NCI-H774 (cell line): ENCODE results near the gene GALNT1.

Experiments
- DNase-seq: peaks from one replicate; lab custom pipeline; 2025; lab: John Stamatoyannopoulos, UW

GALNT1 gene

DNA sequence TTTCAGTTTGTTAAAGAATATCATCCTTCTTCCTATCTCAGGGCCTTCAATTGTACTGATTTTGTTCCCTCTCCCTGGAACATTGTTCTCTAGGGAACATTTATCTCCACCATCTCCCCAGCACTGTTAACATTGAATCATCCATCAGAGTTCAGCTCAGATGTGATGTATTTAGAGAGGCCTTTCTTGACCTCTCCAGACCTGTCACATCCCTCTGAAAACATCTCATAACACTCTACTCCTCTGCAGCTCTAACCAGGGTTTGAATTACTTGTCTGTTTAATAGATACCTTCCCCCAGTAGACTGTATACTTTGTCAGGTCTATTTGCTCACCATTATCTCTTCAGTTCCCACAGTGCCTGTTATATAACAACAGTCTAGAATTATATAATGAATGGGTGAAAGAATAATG is 98.6 kb downstream of the GALNT1 start:
- DNase-seq = peak; percentile 20

GRCh38 chr18:35682281-35682867 is 100.8 kb downstream of the GALNT1 start:
- no peak for DNase-seq

GRCh38 chr18:35683021-35683420 is 101.5 kb downstream of the GALNT1 start:
- DNase-seq = no peak

DNA sequence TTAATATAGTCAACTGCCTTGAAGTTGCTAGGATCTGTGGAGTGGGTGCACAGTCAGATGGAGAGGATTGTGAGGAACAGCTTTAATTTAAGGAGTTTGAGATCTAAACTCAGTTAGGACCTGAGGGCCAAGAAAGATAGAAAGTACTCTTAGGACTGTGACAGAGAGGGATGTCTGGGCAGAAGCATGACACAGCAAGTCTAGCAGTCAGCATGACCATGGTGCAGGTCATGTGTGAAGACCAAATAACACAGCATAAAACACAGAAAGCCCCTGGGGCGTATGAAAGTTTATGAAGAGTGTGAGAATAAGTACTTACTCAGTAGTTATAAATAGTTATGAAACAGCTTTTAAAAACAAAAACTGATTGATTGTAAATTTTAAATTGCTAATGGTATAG is 107.2 kb downstream of the GALNT1 start:
- no peak for DNase-seq

- DNase-seq = no peak
Observed at GRCh38 chr18:35689728-35690127, 108.2 kb downstream of the GALNT1 start.

DNA sequence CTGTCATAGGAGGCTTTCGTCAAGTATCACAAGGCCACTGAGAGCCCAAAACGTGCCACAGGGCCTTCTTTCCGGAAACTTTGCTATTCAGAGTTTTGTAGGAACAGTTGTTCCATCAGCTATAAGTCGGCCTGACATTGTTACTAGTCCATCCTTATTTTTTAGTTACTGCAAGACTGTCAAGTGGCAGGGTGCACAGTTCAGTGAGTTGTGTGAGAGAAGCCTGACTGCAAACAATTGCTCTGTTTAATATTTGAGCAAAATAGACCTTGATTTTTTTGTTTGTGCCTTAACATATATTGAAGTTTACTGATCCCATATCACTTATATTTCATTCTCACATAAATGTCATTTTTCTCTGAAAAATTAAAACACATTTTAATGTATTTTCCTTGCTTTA is 110.1 kb downstream of the GALNT1 start:
- DNase-seq = no peak

DNA sequence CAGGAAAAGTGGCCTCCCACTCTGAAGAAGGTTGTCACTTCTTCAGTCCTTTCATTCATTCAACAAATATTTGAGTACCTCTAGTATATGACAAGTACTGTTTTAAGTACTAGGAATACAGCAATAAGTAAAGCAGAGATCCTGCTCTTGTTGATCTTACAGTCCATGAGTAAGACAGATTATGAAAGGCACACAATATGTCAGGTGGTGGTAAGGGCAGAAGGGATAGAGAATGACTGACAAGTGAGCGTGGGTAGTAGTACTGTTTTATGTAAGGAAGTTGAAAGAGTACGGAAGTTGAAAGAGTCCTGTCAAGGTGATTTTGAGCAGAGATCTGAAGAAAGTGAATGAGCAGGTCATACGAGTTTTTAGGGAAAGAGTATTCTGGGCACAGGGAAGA is 111.3 kb downstream of the GALNT1 start:
- no peak for DNase-seq

DNA sequence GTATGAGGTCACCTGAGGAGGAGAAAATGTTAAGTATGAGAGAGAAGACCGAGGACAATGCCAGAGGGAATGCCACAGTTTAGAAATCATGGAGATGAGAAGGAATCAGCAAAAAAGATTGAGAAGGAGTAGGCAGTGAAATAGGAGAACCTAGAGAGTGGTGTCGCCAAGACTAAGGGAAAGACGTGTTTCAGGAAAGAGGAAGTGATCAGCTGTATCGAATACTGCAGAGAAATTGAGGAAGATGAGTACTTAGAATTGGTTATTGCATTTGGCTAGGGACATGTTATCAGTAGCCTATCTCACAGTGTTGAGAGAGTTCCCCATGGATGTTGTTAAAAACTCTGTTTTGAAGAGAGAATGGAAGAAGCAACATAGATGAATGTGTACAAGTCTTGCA is 112.3 kb downstream of the GALNT1 start:
- DNase-seq = no peak

- no peak for DNase-seq
Observed at GRCh38 chr18:35694808-35695207, 113.3 kb downstream of the GALNT1 start.

- no peak for DNase-seq
Observed at GRCh38 chr18:35695384-35695783, 113.8 kb downstream of the GALNT1 start.

GRCh38 chr18:35695803-35696202 is 114.3 kb downstream of the GALNT1 start:
- DNase-seq = no peak

- DNase-seq = no peak
Observed at GRCh38 chr18:35696307-35696706, 114.8 kb downstream of the GALNT1 start.

- DNase-seq = no peak
Observed at GRCh38 chr18:35697869-35698268, 116.3 kb downstream of the GALNT1 start.

DNA sequence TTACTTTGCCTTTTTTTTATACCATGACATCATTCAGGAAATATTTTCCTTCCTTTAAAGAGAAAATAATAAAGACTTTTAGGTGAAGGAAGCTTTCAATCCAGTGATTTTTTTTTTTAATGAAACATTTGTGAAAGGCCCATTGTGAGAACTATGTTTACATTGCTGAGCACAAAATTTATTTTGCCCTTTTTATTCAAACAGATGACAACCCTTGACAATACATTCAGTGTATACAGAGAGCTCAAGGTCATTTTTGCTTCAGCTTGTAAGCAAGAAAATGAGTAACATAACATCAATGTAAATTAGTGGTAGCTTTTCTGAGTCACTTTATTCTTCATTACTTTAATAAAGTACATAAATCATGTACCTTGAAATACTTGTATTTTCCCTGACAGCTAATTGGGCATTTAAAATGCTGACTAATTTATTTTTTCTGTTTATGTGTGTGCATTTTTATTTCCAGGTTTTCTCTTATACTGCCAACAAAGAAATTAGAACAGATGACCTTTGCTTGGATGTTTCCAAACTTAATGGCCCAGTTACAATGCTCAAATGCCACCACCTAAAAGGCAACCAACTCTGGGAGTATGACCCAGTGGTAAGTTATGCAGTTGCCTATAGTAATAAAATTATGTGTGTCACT is 121.6 kb downstream of the GALNT1 start:
- DNase-seq = peak; percentile 38

GRCh38 chr18:35705988-35706387 is 124.4 kb downstream of the GALNT1 start:
- DNase-seq = no peak

DNA sequence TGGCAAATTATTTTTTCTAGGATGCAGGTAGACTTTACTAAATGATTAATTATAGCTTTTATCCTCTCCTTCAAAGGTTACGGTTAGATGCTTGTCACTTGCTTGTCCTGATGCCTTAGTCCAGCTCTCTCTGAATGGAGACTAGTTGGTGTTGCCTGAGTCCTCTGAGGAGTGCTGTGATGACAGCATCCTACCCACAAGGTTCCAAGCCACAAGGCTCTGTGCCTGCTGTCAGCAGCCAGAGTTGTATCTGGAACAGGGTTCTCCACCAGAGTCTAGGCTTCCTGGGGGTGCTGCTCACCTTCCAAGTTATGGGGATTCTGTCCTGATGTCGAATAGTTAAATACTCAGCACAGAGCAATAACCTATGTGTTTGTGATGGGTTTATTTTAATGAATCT is 125.7 kb downstream of the GALNT1 start:
- no peak for DNase-seq

- no peak for DNase-seq
Observed at GRCh38 chr18:35707674-35708073, 126.1 kb downstream of the GALNT1 start.

GRCh38 chr18:35710581-35710980 is 129.0 kb downstream of the GALNT1 start:
- no peak for DNase-seq

GRCh38 chr18:35711227-35711626 is 129.7 kb downstream of the GALNT1 start:
- DNase-seq = no peak

- DNase-seq = no peak
Observed at GRCh38 chr18:35713545-35713944, 132.0 kb downstream of the GALNT1 start.

GRCh38 chr18:35714539-35714938 is 133.0 kb downstream of the GALNT1 start:
- DNase-seq = no peak

DNA sequence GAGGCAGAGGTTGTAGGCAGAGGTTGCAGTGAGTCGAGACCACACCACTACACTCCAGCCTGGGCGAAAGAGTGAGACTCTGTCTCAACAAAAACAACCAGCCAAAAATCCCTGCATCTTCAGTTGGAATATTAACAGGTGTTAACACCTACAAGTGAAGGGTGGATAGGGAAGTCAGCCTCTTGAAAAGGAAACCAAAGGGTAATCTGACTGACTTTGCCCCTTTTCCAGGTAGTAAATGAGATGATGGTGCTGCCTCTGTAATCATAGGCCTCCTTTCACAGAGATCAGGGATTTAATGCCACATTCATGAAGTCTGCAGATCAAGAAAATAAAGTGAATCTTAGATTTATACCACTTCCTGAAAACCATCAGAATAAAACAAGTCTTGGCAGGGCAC is 133.6 kb downstream of the GALNT1 start:
- no peak for DNase-seq

DNA sequence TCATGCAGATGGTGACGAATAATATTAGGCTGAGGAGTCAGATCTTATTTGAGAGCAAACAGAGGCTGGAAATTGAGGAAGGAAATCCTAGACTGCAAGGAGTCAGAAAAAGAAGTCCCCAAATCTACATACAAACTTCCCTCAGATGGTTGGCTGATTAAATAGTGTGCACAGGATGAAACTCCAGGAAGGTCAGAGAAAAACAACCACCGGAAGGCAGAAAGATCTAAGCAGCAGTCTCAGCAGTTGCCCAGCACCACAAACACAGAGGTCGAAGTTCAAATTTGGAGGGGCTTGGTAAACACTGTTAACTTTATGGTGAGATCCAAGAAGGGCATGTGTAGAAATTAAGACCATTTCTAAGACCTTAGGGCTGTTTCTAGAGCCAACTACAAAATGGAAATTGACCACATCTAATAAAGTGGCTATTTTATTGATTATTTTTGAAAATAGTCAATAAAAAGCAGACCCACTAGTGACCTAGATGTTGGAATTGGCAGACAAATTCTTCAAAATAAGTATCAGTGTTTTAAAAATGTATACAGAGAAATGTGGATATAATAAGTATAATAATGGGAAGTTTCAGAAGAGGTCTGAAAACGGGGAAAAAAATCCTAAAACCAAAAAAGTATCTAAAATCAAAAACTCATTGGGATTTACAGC is 134.8 kb downstream of the GALNT1 start:
- no peak for DNase-seq

GRCh38 chr18:35717182-35717581 is 135.6 kb downstream of the GALNT1 start:
- no peak for DNase-seq
